Cardiac fibroblast (primary cell): ENCODE results near the gene APOC4.
A peak's percentile ranks its signal among the peaks of the same experiment; 100 is the strongest.
"Not testable (repeated sequence)": the region's sequence is repeated elsewhere in the genome, so short reads cannot be mapped to it uniquely, and the experiment has no call there.

Experiments used
- DNase-seq, 2 donors: peaks; one replicate each; pipeline versions ENCODE4 v3.0.0 to v3.0.0-alpha.2; 2010; ENCODE audit warnings: low read depth in 2 of 2
- H3K4me3 ChIP-seq, 2 donors: replicated peaks in 1 of 2; 1 replicate in 1 of 2; 2 replicates in 1 of 2; pipeline ENCODE4 v1.5.1; 2011; ENCODE audit warnings: low read depth in 2 of 2, low read length in 2 of 2, mild to moderate bottlenecking in 2 of 2, moderate library complexity in 1 of 2
- TF ChIP-seq, protein P1 (sequence below): IDR thresholded peaks from one replicate; pipeline ENCODE4 v1.5.1; 2011; ENCODE audit warnings: low read depth, mild to moderate bottlenecking, low read length, inconsistent platforms

APOC4 gene

GRCh38 chr19:44908074-44908835 is 33.8 kb upstream of the APOC4 start:
- TF ChIP-seq, protein P1, sequence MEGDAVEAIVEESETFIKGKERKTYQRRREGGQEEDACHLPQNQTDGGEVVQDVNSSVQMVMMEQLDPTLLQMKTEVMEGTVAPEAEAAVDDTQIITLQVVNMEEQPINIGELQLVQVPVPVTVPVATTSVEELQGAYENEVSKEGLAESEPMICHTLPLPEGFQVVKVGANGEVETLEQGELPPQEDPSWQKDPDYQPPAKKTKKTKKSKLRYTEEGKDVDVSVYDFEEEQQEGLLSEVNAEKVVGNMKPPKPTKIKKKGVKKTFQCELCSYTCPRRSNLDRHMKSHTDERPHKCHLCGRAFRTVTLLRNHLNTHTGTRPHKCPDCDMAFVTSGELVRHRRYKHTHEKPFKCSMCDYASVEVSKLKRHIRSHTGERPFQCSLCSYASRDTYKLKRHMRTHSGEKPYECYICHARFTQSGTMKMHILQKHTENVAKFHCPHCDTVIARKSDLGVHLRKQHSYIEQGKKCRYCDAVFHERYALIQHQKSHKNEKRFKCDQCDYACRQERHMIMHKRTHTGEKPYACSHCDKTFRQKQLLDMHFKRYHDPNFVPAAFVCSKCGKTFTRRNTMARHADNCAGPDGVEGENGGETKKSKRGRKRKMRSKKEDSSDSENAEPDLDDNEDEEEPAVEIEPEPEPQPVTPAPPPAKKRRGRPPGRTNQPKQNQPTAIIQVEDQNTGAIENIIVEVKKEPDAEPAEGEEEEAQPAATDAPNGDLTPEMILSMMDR, result no peak
- peak overlapping the region in 1 of 2 donors; percentile 86 for H3K4me3 ChIP-seq
- DNase-seq, result no peak

DNA sequence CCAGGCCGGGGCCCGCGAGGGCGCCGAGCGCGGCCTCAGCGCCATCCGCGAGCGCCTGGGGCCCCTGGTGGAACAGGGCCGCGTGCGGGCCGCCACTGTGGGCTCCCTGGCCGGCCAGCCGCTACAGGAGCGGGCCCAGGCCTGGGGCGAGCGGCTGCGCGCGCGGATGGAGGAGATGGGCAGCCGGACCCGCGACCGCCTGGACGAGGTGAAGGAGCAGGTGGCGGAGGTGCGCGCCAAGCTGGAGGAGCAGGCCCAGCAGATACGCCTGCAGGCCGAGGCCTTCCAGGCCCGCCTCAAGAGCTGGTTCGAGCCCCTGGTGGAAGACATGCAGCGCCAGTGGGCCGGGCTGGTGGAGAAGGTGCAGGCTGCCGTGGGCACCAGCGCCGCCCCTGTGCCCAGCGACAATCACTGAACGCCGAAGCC is 33.2 kb upstream of the APOC4 start:
- no peak overlapping the region for H3K4me3 ChIP-seq
- TF ChIP-seq, protein P1, result no peak
- DNase-seq, result no peak

- no peak overlapping the region for H3K4me3 ChIP-seq
- TF ChIP-seq, protein P1, result no peak
- no peak for DNase-seq
Observed at GRCh38 chr19:44909775-44910174, 32.3 kb upstream of the APOC4 start.

DNA sequence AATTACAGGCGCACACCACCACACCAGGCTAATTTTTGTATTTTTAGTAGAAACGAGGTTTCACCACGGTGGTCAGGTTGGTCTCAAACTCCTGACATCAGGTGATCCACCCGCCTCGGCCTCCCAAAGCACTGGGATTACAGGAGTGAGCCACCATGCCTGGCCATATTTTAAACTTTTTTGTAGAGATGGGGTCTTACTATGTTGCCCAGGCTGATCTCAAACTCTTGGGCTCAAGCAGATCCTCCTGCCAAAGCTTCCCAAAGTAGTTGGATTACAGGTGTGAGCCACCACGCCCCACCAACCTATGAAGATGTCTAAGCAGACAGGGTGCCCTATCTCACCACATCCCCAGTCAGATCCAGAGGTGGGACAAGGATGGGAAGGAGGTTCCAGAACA is 30.1 kb upstream of the APOC4 start:
- not testable (repeated sequence) for DNase-seq

GRCh38 chr19:44912854-44913253 is 29.2 kb upstream of the APOC4 start:
- TF ChIP-seq, protein P1, result no peak
- DNase-seq, result peak in 1 of 2 donors; percentile 81
- H3K4me3 ChIP-seq, result no peak overlapping the region

More for the DNA sequence above, 30.1 kb upstream of the APOC4 start:
- H3K4me3 ChIP-seq, result not testable (repeated sequence)

GRCh38 chr19:44913512-44914432 is 28.3 kb upstream of the APOC4 start:
- not testable (repeated sequence) for H3K4me3 ChIP-seq, DNase-seq

DNA sequence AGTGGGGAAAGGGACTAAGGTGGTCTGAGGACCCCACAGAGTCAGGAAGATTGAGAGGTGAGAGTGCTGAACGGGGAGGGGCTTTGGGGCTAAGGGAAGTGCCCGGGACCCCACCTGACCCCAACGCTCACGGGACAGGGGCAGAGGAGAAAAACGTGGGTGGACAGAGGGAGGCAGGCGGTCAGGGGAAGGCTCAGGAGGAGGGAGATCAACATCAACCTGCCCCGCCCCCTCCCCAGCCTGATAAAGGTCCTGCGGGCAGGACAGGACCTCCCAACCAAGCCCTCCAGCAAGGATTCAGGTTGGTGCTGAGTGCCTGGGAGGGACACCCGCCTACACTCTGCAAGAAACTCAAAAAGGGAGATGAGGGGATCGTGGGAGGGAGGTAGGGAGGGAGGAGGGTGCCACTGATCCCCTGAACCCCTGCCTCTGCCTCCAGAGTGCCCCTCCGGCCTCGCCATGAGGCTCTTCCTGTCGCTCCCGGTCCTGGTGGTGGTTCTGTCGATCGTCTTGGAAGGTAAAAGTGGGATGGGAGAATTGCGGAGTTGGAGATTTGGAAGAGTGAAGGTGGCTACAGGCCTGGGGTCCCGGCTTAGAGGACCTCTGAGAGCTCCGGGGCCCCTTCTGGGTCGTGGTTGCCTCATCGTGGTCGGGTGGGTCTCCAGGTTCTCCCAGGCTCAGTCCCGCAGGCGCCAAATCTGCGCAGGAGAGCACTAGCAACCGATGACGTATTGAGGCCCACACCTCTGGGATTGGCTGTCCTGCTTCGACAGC is 27.4 kb upstream of the APOC4 start, which contains the start of gene APOC1:
Gene APOC1 (plus strand): TSS at position 176 of the 774 bp plus-strand sequence. CDS start 284 bp downstream, at position 460.
- peak within 1 kb of the TSS; percentile 42 to 53 for H3K4me3 ChIP-seq
- DNase-seq, result peak; percentile 79 to 83
